AG09319 (cell line): ENCODE results near the gene ZP1.

Source experiments
- DNase-seq: peaks from one replicate; pipeline ENCODE4 v3.0.0-alpha.2; 2010; ENCODE audit warnings: low read depth; ENCODE audit errors: extremely low read depth
- CTCF ChIP-seq: IDR thresholded peaks from 2 replicates; pipeline ENCODE4 v1.5.1; 2011; ENCODE audit warnings: low read depth, mild to moderate bottlenecking, inconsistent platforms, low read length, moderate library complexity

The ZP1 gene

GRCh38 chr11:60871378-60872061 is 4.2 kb downstream of the ZP1 start:
- no peak for DNase-seq
- peak; percentile 10 for TF ChIP-seq CTCF

GRCh38 chr11:60872124-60872960 is 5.0 kb downstream of the ZP1 start:
- no peak for TF ChIP-seq CTCF
- DNase-seq = no peak

- TF ChIP-seq CTCF = no peak
- DNase-seq = peak; percentile 31
Measured at GRCh38 chr11:60872961-60873524, 5.7 kb downstream of the ZP1 start.

- no peak for TF ChIP-seq CTCF
Measured at GRCh38 chr11:60873533-60873932, 6.2 kb downstream of the ZP1 start.

GRCh38 chr11:60874421-60875365 is 7.4 kb downstream of the ZP1 start:
- DNase-seq = no peak
- no peak for TF ChIP-seq CTCF

More at GRCh38 chr11:60873533-60873932, 6.2 kb downstream of the ZP1 start:
- no peak for DNase-seq

- TF ChIP-seq CTCF = no peak
- DNase-seq = no peak
Measured at GRCh38 chr11:60875366-60876167, 8.2 kb downstream of the ZP1 start.
